Stimulated activated CD8-positive, alpha-beta memory T cell treated with anti-CD3 and anti-CD28 coated beads, Interleukin-12 subunit alpha, Interleukin-12 subunit beta, amount 100 ng/mL, for 1 hour (primary cell): ENCODE measurements around the gene GALNT18.

Source experiments
- DNase-seq: peaks from one replicate; pipeline ENCODE4 v3.0.0-alpha.2; 2020; ENCODE audit warnings: low read depth

Gene GALNT18

GRCh38 chr11:11624204-11624603 is 2.4 kb upstream of the GALNT18 start:
- DNase-seq: no peak

DNA sequence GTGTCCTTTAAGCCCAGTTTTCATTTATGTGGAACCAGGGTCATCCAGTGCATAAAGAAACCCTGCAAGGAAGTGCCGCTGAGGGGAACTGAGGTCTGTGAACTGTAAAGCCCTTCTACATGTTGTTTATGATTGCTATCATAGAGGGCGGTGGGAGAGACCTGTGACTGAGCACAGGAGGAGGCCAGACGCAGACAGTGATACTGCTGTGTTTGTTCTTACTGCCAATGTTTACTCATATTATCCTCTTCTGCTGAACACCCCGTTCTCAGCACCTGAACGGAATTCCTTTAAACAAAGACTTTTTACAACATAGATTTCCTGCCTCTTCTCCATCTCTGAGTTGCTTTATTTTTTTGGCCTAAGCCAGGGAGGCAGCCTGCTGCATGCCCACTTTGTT is 967 bp upstream of the GALNT18 start:
- no peak for DNase-seq

DNA sequence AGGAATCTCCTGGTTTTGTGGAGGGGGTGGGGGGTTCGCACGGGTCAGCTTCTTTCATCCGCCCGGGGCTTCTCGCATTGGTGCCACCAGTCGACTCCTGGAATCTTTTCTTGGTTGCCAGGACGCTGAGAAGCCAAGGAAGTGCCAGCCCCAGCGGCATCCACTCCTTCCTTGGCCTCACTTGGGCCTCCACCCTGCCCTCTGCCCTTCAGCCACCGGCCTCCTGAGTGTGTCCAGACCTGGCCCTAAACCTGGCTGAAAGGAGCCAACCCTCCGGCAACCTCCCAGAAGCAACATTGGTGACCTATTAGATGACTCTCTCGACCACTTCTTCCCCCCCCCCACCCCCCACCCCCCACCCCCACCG is 518 bp upstream of the GALNT18 start:
- no peak for DNase-seq

GRCh38 chr11:11620921-11621572 is 758 bp downstream of the GALNT18 start:
- no peak for DNase-seq

DNA sequence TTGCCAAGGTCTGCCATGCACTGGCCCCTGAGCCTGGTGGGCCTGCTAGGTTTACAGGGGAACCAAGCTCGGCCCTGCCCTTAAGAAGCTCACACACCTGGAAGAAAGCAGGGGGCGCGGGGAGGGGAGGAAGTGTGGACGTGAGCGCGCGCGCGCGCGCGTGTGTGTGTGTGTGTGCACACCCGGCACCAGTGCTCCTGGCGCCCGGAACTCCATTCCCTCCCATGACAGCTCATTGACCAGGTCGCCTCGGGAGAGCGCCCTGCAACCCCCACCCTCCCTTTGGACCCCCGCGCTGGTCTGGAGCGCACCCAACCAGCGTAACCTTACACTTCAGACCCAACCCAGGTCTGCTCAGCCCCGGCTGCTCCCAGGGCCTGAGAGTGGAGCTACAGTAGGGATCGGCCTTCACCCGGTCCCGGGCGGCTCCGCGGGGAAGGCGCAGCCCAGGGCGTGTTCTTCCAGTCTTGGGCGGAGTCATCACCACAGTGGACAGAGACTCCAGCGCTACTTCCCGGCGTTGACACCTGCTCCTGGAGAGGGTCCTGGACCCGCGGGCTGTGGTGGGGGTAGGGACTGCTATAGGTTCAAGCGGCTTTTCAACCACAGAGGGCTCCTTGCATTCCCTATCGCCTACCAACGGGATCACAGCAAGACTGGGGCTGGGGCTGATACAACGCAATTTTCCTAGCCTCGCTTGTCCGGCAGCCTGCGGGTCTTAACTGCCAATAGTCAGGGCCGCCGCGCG is 1.5 kb downstream of the GALNT18 start:
- DNase-seq: no peak

- DNase-seq: no peak
Measured at GRCh38 chr11:11618973-11619435, 2.8 kb downstream of the GALNT18 start.

GRCh38 chr11:11615086-11615485 is 6.7 kb downstream of the GALNT18 start:
- no peak for DNase-seq

GRCh38 chr11:11612439-11612838 is 9.4 kb downstream of the GALNT18 start:
- DNase-seq: no peak

GRCh38 chr11:11611381-11611780 is 10.4 kb downstream of the GALNT18 start:
- DNase-seq: no peak

DNA sequence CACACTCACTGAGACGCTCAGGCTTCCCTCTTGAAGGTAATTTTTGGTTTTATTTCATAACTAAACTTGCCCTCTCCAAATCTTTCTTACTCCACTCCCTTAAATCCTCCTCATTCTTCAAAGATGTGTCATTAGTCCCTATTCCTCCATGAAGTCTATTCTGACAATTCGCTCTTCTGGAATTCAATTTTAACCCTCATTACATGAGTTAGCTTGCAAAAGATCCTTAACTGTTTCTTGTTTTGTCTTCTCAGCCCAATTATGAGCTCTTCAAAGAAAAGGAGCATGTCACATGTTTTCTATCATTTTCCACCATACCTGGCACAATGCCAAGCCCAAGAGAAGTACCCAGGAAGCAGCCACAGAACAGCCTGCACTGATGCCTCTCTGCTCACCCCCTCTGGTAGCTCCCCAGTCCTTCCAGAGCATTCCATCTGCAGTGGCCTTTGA is 13.0 kb downstream of the GALNT18 start:
- no peak for DNase-seq

- DNase-seq: no peak
Measured at GRCh38 chr11:11607772-11608171, 14.0 kb downstream of the GALNT18 start.

DNA sequence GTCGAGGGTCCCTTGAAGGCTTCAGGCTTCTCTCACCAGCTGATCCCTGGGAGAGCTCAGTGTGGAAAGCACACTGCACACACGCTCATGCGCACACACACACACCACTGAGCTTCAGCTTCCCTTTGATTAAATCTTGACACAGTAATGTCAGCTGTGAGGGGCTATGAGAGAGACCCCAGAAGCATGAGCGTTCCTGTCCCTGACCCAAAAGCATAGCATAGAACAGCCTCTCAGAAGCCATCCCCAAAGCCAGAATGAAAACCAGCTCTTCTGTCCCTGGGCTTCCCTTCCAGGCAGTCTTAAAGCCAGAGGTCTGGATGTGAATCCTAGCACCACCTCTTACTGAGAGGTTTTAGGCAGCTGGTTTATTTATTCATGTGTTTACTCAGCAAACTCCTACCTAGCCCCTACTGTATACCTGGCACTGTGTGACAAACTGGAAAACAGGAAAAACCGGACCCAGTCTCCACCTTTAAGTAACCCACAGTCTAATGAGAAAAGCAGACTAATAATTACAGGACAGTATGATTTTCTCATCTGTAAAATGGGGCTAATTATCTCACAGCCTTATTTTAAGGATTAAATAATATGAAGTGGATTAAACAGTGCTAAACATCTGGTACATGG is 15.9 kb downstream of the GALNT18 start:
- DNase-seq: no peak

DNA sequence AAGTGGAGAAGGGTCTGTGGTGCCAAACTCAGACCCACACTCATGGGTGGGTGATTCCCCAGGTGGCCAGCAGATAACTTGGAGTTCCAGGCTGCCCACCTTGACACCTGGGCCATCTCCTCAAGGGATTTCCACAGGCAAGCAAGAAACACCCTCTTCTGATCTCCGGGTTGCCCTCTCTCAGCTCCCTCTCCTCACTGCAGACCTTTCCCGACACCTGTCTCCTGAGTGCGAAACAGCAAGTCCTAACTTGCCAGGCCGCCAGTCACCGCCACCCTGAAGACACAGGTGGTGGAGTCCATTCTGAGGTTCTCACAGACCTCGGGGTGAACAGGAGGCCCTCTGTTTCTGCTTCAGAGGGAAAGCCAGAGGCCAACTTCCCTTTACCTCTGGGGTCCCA is 16.6 kb downstream of the GALNT18 start:
- DNase-seq: no peak

- no peak for DNase-seq
Measured at GRCh38 chr11:11604370-11604990, 17.3 kb downstream of the GALNT18 start.

GRCh38 chr11:11602011-11602410 is 19.8 kb downstream of the GALNT18 start:
- no peak for DNase-seq

DNA sequence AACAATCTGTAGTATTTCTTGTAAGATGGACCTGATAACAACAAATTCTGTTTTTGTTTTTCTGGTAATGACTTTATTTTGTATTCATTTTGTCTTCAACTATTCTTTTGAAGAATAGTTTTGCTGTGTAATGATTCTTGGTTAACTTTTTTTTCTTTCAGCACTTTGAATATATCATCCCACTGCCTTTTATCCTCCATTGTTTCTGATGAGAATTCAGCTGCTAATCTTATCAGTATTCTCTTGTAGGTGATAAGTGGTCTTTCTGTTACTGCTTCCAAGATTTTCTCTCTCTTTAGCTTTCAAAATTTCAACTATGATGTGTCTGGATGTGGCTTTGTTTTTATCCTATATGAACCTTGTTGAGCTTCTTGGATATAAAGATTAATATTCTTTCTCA is 21.5 kb downstream of the GALNT18 start:
- no peak for DNase-seq

DNA sequence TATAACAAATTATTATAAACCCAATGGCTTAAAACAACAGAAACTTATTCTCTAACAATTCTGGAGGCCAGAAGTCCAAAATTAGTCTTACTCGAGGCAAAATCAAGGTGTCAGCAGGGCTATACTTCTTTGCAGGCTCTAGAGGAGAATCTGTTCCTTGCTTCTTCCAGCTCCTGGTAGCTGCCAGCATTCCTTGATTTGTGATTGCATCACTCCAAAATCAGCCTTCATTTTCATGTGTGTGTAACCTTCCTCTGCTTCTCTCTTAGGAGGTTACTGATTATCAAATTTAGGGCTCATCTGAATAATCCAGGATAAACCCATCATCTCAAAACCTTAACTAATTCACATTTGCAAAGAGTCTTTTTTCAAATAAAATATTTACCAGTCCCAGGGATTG is 23.6 kb downstream of the GALNT18 start:
- no peak for DNase-seq

GRCh38 chr11:11594162-11594561 is 27.6 kb downstream of the GALNT18 start:
- no peak for DNase-seq

DNA sequence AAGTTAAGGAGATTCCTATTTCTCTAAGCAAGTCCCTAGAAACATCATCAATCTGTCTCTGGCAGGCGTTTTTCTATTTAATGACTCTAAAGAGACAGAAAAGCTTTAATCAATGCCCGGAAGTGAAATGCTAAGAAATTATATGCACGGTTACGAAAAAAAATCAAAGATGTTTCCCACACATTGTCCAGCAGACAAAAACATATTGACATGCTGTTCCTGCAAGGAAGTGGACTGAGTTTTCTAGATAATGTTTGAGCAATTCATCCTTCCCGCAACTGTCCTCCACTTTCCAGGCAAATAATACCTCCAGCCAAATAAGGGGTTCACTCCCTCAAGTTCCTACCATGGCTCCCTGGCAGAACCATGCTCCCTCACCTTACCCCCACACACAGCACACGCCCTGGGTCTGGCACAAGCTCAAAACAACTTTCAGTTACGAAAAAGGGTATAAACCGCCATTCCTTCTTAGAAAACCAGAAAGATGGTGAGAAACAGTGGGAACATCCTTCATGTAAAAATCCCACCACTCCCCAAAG is 29.6 kb downstream of the GALNT18 start:
- no peak for DNase-seq

- no peak for DNase-seq
Measured at GRCh38 chr11:11589437-11589836, 32.4 kb downstream of the GALNT18 start.

DNA sequence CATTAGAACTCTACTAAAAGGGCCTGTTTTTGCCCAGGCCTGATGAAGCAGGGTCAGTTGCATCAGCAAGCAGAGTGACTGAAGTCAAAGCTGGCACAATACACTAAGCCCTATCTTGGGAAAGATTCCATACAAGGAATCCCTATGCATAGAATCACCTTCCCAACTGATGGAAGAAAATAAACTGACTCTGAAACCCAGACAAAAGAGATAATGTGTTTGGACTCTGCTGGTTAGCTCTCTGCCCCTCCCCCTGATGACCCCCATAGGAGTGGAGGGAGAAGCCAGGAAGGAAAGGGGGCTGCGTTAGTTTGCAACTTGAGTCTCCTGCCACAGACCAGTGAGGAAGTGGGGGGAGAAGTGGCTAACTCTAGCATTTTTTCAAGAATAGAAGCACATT is 32.9 kb downstream of the GALNT18 start:
- DNase-seq: no peak

DNA sequence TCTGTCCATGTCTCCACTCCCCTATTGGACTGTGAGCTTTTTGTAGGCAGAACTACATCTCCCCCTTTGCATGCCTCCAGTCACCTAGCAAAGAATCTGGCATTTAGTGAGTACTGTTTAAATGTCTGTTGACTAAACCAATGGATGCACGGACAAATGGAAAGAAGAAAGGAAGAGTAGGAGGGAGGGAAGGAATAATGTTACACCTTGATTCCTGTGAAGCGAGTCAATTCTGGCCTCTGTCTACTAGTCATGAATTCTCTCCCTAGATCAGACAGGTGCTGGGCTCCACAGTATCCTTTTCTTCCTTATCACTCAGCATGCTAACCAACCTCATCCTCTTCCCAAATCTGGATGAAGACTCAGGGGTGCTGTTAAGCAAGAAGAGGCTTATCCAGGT is 33.6 kb downstream of the GALNT18 start:
- DNase-seq: no peak

- DNase-seq: no peak
Measured at GRCh38 chr11:11587122-11587521, 34.7 kb downstream of the GALNT18 start.
